NCI-H748 (cell line): ENCODE results near the gene C11orf21.

Experiments used
- DNase-seq: peaks from one replicate; lab custom pipeline; 2025; ENCODE audit not compliant: unreplicated experiment; lab: John Stamatoyannopoulos, UW

The C11orf21 gene

GRCh38 chr11:2309251-2310072 lies 7.7 kb upstream of the C11orf21 start:
- DNase-seq: no peak

GRCh38 chr11:2308713-2309112 lies 7.0 kb upstream of the C11orf21 start:
- DNase-seq: no peak

GRCh38 chr11:2307501-2308331 lies 6.0 kb upstream of the C11orf21 start:
- DNase-seq: no peak

- no peak for DNase-seq
Measured at GRCh38 chr11:2306877-2307500, 5.3 kb upstream of the C11orf21 start.

GRCh38 chr11:2306452-2306823 lies 4.7 kb upstream of the C11orf21 start:
- DNase-seq: no peak

- DNase-seq: no peak
Measured at GRCh38 chr11:2305788-2306451, 4.2 kb upstream of the C11orf21 start.

GRCh38 chr11:2305140-2305778 lies 3.5 kb upstream of the C11orf21 start:
- DNase-seq: peak; percentile 61

- DNase-seq: no peak
Measured at GRCh38 chr11:2304506-2305139, 2.9 kb upstream of the C11orf21 start.

- no peak for DNase-seq
Measured at GRCh38 chr11:2303627-2304505, 2.1 kb upstream of the C11orf21 start.

- no peak for DNase-seq
Measured at GRCh38 chr11:2302896-2303626, 1.3 kb upstream of the C11orf21 start.

- no peak for DNase-seq
Measured at GRCh38 chr11:2302306-2302895, 683 bp upstream of the C11orf21 start.

- no peak for DNase-seq
Measured at GRCh38 chr11:2300936-2301630, 635 bp downstream of the C11orf21 start.

GRCh38 chr11:2300290-2300935 lies 1.3 kb downstream of the C11orf21 start:
- DNase-seq: no peak

GRCh38 chr11:2299773-2300172 lies 1.9 kb downstream of the C11orf21 start:
- DNase-seq: no peak

GRCh38 chr11:2298795-2299761 lies 2.6 kb downstream of the C11orf21 start:
- peak; percentile 64 for DNase-seq
